ENCODE data around the gene IFFO2. TPM values are rescaled to one million over a fixed set of nuclear protein-coding genes. Genes with fewer than 3 reads are reported as not detected.

IFFO2 gene
- total RNA-seq, 6 donors from 2014 or later, result 9.2 to 19.3 (median 11.0) TPM

GRCh38 chr1:18917071-18917799 is 39.2 kb downstream of the IFFO2 start:
- Histone ChIP-seq H3K27ac (no peak overlapping the region), H3K4me1 (peaks cover 18 to 25% (median 22%) of the 10 kb centered on the region in 4 donors), H3K4me3 (no peak overlapping the region), H3K9me3 (no peaks in the 10 kb centered on the region), H3K27me3 (no peaks in the 10 kb centered on the region), H3K36me3 (peaks cover 0 to 45% (median 24%) of the 10 kb centered on the region in 4 donors)
- DNase-seq (peak in 1 of 2 donors; percentile 68), ATAC-seq (ENCODE audit: low FRiP score in 2 of 2) (no peak)
- TF ChIP-seq, protein P1, sequence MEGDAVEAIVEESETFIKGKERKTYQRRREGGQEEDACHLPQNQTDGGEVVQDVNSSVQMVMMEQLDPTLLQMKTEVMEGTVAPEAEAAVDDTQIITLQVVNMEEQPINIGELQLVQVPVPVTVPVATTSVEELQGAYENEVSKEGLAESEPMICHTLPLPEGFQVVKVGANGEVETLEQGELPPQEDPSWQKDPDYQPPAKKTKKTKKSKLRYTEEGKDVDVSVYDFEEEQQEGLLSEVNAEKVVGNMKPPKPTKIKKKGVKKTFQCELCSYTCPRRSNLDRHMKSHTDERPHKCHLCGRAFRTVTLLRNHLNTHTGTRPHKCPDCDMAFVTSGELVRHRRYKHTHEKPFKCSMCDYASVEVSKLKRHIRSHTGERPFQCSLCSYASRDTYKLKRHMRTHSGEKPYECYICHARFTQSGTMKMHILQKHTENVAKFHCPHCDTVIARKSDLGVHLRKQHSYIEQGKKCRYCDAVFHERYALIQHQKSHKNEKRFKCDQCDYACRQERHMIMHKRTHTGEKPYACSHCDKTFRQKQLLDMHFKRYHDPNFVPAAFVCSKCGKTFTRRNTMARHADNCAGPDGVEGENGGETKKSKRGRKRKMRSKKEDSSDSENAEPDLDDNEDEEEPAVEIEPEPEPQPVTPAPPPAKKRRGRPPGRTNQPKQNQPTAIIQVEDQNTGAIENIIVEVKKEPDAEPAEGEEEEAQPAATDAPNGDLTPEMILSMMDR (IDR thresholded peaks at IDR 0.05), result no peak
- TF ChIP-seq POLR2AphosphoS5 (IDR thresholded peaks at IDR 0.05) (no peak), POLR2A (IDR thresholded peaks at IDR 0.05) (no peak), EP300 (IDR thresholded peaks at IDR 0.05) (no peak)
- WGBS, 2 donors, result 89 to 92% methylated on average over 26 to 30 of the region's 30 CpGs

- TF ChIP-seq EP300 (IDR thresholded peaks at IDR 0.05), result no peak
- no peak for TF ChIP-seq POLR2AphosphoS5 (IDR thresholded peaks at IDR 0.05)
- no peak for TF ChIP-seq POLR2A (IDR thresholded peaks at IDR 0.05)
- TF ChIP-seq, protein P1 (IDR thresholded peaks at IDR 0.05), result no peak
- H3K9me3 ChIP-seq, result no peaks in the 10 kb centered on the region
- WGBS, 2 donors, result 96 to 97% methylated on average over 5 to 7 of the region's 7 CpGs
- ATAC-seq (ENCODE audit: low FRiP score in 2 of 2) (no peak), DNase-seq (no peak)
- H3K36me3 ChIP-seq, result peaks cover 1 to 56% (median 28%) of the 10 kb centered on the region in 4 donors
- peaks cover 8 to 17% (median 12%) of the 10 kb centered on the region in 4 donors for H3K4me1 ChIP-seq
- H3K27ac ChIP-seq, result peak overlapping the region in 3 of 4 donors; percentile 0 to 78 (median 52)
- H3K4me3 ChIP-seq, result no peak overlapping the region
- no peaks in the 10 kb centered on the region for H3K27me3 ChIP-seq
Observed at GRCh38 chr1:18915341-18915740, 41.1 kb downstream of the IFFO2 start.

GRCh38 chr1:18913065-18913835 is 43.2 kb downstream of the IFFO2 start:
- ATAC-seq (ENCODE audit: low FRiP score in 2 of 2) (peak; percentile 90), DNase-seq (peak; percentile 88 to 96)
- H3K4me3 ChIP-seq, result peak overlapping the region in 1 of 4 donors; percentile 25
- H3K4me1 ChIP-seq, result peaks cover 13 to 20% (median 16%) of the 10 kb centered on the region in 4 donors
- H3K27ac ChIP-seq, result peak overlapping the region; percentile 39 to 81 (median 72)
- H3K36me3 ChIP-seq, result peaks cover 2 to 62% (median 34%) of the 10 kb centered on the region in 4 donors
- H3K27me3 ChIP-seq, result no peaks in the 10 kb centered on the region
- no peaks in the 10 kb centered on the region for H3K9me3 ChIP-seq
- TF ChIP-seq EP300 (IDR thresholded peaks at IDR 0.05), result no peak
- TF ChIP-seq POLR2AphosphoS5 (IDR thresholded peaks at IDR 0.05), result peak in 1 of 2 donors; percentile 52
- TF ChIP-seq, protein P1 (IDR thresholded peaks at IDR 0.05), result peak; percentile 97 to 98 (median 98)
- no peak for TF ChIP-seq POLR2A (IDR thresholded peaks at IDR 0.05)
- WGBS, 2 donors, result 20 to 25% methylated on average over 20 to 22 of the region's 22 CpGs

- ATAC-seq (ENCODE audit: low FRiP score in 2 of 2) (no peak), DNase-seq (no peak)
- H3K27ac ChIP-seq, result peak overlapping the region in 3 of 4 donors; percentile 65 to 81 (median 78)
- H3K36me3 ChIP-seq, result peaks cover 2 to 62% (median 37%) of the 10 kb centered on the region in 4 donors
- 76 to 77% methylated on average over 3 of the region's 3 CpGs for WGBS, 2 donors
- peaks cover 20 to 27% (median 23%) of the 10 kb centered on the region in 4 donors for H3K4me1 ChIP-seq
- H3K9me3 ChIP-seq, result no peaks in the 10 kb centered on the region
- H3K4me3 ChIP-seq, result no peak overlapping the region
- H3K27me3 ChIP-seq, result no peaks in the 10 kb centered on the region
- TF ChIP-seq POLR2A (IDR thresholded peaks at IDR 0.05), result no peak
- no peak for TF ChIP-seq POLR2AphosphoS5 (IDR thresholded peaks at IDR 0.05)
Observed at GRCh38 chr1:18912550-18912949, 43.9 kb downstream of the IFFO2 start.

Measured in upper lobe of left lung (tissue), 6 donors.